H9 (cell line): ENCODE measurements around the gene ROBO4. TPM values are rescaled to one million over a fixed set of nuclear protein-coding genes. Genes with fewer than 3 reads are reported as not detected.

ENCODE experiments used
- DNase-seq: peaks from one replicate; pipeline ENCODE4 v3.0.0-alpha.2; 2017
- H2AFZ ChIP-seq: one replicate; pipeline ENCODE4 v1.6.1; 2013; ENCODE audit warnings: mild to moderate bottlenecking, low read length, control low read depth, moderate library complexity
- H2AK5ac ChIP-seq: 2 replicates; pipeline ENCODE4 v1.6.1; 2013; ENCODE audit warnings: low read length, control low read depth, mixed read lengths; ENCODE audit not compliant: insufficient read length
- H2BK120ac ChIP-seq: one replicate; pipeline ENCODE4 v1.6.1; 2013; ENCODE audit warnings: low read depth, mild to moderate bottlenecking, low read length, control low read depth, inconsistent platforms; ENCODE audit not compliant: poor library complexity, severe bottlenecking
- H2BK12ac ChIP-seq: 2 replicates; pipeline ENCODE4 v1.6.1; 2013; ENCODE audit warnings: low read length, control low read depth, mixed read lengths, low read depth; ENCODE audit not compliant: insufficient read length
- H2BK15ac ChIP-seq: 2 replicates; pipeline ENCODE4 v1.6.1; 2013; ENCODE audit warnings: low read depth, low read length, control low read depth
- H2BK20ac ChIP-seq: one replicate; pipeline ENCODE4 v1.6.1; 2013; ENCODE audit warnings: low read depth, mild to moderate bottlenecking, low read length, control low read depth, inconsistent platforms; ENCODE audit not compliant: poor library complexity, severe bottlenecking
- H2BK5ac ChIP-seq: 2 replicates; pipeline ENCODE4 v1.6.1; 2013; ENCODE audit warnings: low read length, control low read depth, mixed read lengths; ENCODE audit not compliant: insufficient read length
- H3K14ac ChIP-seq: 2 replicates; pipeline ENCODE4 v1.6.1; 2013; ENCODE audit warnings: low read length, control low read depth; ENCODE audit not compliant: insufficient read depth
- H3K18ac ChIP-seq: 2 replicates; pipeline ENCODE4 v1.6.1; 2013; ENCODE audit warnings: low read depth, mild to moderate bottlenecking, mixed read lengths, low read length, control low read depth; ENCODE audit not compliant: insufficient read length
- H3K23ac ChIP-seq: 2 replicates; pipeline ENCODE4 v1.6.1; 2013; ENCODE audit warnings: low read length, control low read depth, mixed read lengths, low read depth; ENCODE audit not compliant: insufficient read length
- H3K23me2 ChIP-seq: 2 replicates; pipeline ENCODE4 v1.6.1; 2013; ENCODE audit warnings: low read depth, mild to moderate bottlenecking, mixed read lengths, low read length, control low read depth; ENCODE audit not compliant: insufficient read length, poor library complexity, severe bottlenecking
- H3K27ac ChIP-seq: 2 replicates; pipeline ENCODE4 v1.5.1; 2013; ENCODE audit warnings: low read length, control low read depth, mixed read lengths, low read depth; ENCODE audit not compliant: insufficient read length
- H3K27me3 ChIP-seq: 2 replicates; pipeline ENCODE4 v1.6.1; 2013; ENCODE audit warnings: low read length, control low read depth, inconsistent platforms; ENCODE audit not compliant: insufficient read depth
- H3K4ac ChIP-seq: 2 replicates; pipeline ENCODE4 v1.6.1; 2013; ENCODE audit warnings: low read depth, mild to moderate bottlenecking, control low read depth, inconsistent platforms, low read length, moderate library complexity
- H3K4me1 ChIP-seq: 2 replicates; pipeline ENCODE4 v1.6.1; 2013; ENCODE audit warnings: low read length, control low read depth, inconsistent platforms; ENCODE audit not compliant: insufficient read depth
- H3K4me2 ChIP-seq: 2 replicates; pipeline ENCODE4 v1.6.1; 2013; ENCODE audit warnings: low read length, control low read depth, mixed read lengths; ENCODE audit not compliant: insufficient read length, insufficient read depth
- H3K56ac ChIP-seq: 2 replicates; pipeline ENCODE4 v1.6.1; 2013; ENCODE audit warnings: low read depth, mild to moderate bottlenecking, mixed read lengths, low read length, control low read depth; ENCODE audit not compliant: insufficient read length
- H3K79me1 ChIP-seq: 2 replicates; pipeline ENCODE4 v1.6.1; 2013; ENCODE audit warnings: low read depth, mild to moderate bottlenecking, moderate library complexity, low read length, control low read depth, inconsistent platforms; ENCODE audit not compliant: insufficient read depth, poor library complexity, severe bottlenecking
- H3K79me2 ChIP-seq: 2 replicates; pipeline ENCODE4 v1.6.1; 2013; ENCODE audit warnings: low read length, control low read depth, inconsistent platforms; ENCODE audit not compliant: insufficient read depth
- H3K9ac ChIP-seq: 2 replicates; pipeline ENCODE4 v1.6.1; 2013; ENCODE audit warnings: low read length, control low read depth, mixed read lengths; ENCODE audit not compliant: insufficient read length; ENCODE audit errors: extremely low read depth
- H3K9me3 ChIP-seq: one replicate; pipeline ENCODE4 v1.6.1; 2013; ENCODE audit warnings: low read depth, low read length, inconsistent platforms; ENCODE audit not compliant: control insufficient read depth
- H3T11ph ChIP-seq: one replicate; pipeline ENCODE4 v1.6.1; 2013; ENCODE audit warnings: mild to moderate bottlenecking, low read length, control low read depth, inconsistent platforms
- H4K20me1 ChIP-seq: one replicate; pipeline ENCODE4 v1.6.1; 2013; ENCODE audit not compliant: control insufficient read depth, insufficient read length, insufficient read depth
- H4K5ac ChIP-seq: 2 replicates; pipeline ENCODE4 v1.6.1; 2013; ENCODE audit warnings: low read depth, mild to moderate bottlenecking, mixed read lengths, low read length, control low read depth; ENCODE audit not compliant: insufficient read length
- H4K8ac ChIP-seq: replicated peaks from 2 replicates; pipeline ENCODE4 v1.6.1; 2013; ENCODE audit warnings: low read length, control low read depth, mixed read lengths, low read depth; ENCODE audit not compliant: insufficient read length
- H4K91ac ChIP-seq: 2 replicates; pipeline ENCODE4 v1.6.1; 2013; ENCODE audit warnings: low read depth, mild to moderate bottlenecking, moderate library complexity, mixed read lengths, low read length, control low read depth; ENCODE audit not compliant: insufficient read length
- H3K27ac Mint-ChIP-seq, 3 experiments: 2 replicates in 2 of 3; 3 replicates in 1 of 3; pipeline ENCODE4 v1.8.0; 2020 to 2021; ENCODE audit warnings: mixed read lengths in 3 of 3, mild to moderate bottlenecking in 1 of 3, moderate library complexity in 1 of 3
- H3K27me3 Mint-ChIP-seq: 2 replicates; pipeline ENCODE4 v1.8.0; 2021; ENCODE audit warnings: low read depth, mild to moderate bottlenecking, moderate library complexity, mixed read lengths
- H3K36me3 Mint-ChIP-seq, 3 experiments: 2 replicates in 2 of 3; 3 replicates in 1 of 3; pipeline ENCODE4 v1.8.0; 2020 to 2021; ENCODE audit warnings: low read depth in 3 of 3, mixed read lengths in 3 of 3; ENCODE audit not compliant: insufficient read depth in 1 of 3
- H3K4me1 Mint-ChIP-seq, 2 experiments: 2 replicates each; pipeline ENCODE4 v1.8.0; 2020; ENCODE audit warnings: mixed read lengths in 2 of 2
- H3K4me3 Mint-ChIP-seq, 2 experiments: 2 replicates in 1 of 2; 3 replicates in 1 of 2; pipeline ENCODE4 v1.8.0; 2020 to 2021; ENCODE audit warnings: mild to moderate bottlenecking in 2 of 2, mixed read lengths in 2 of 2, moderate library complexity in 1 of 2
- H3K9me3 Mint-ChIP-seq, 2 experiments: 2 replicates in 1 of 2; 3 replicates in 1 of 2; pipeline ENCODE4 v1.8.0; 2020; ENCODE audit warnings: mild to moderate bottlenecking in 2 of 2, mixed read lengths in 2 of 2, moderate library complexity in 1 of 2
- CTCF ChIP-seq: fragments of 200-600 bp; sonication (generic); conservative IDR thresholded peaks from 3 replicates; pipeline ENCODE4 v1.8.0; 2021; ENCODE audit warnings: antibody characterized with exemption, mild to moderate bottlenecking
- WGBS: extraction: QIAGEN DNeasy Blood & Tissue Kit; methylation state at CpG from one replicate; pipeline ENCODE4 v1.1.7; 2013; ENCODE audit warnings: missing lambda C conversion rate, low lambda C conversion rate, mixed read lengths; ENCODE audit not compliant: insufficient read length; ENCODE audit errors: extremely low coverage; 5-methylcytosine and 5-hydroxymethylcytosine counted together
- total RNA-seq: library from RNA; stranded (reverse); gene quantifications from 2 replicates; pipeline ENCODE4 v1.2.1, GENCODE V29; 2021

ROBO4 gene
- total RNA-seq, 1 experiment from 2014 or later, result not detected

- peak; percentile 76 for DNase-seq
- H3K27me3 ChIP-seq, result peaks cover 9% of the 10 kb centered on the region; the same call in 1 of the 2 replicates
- no peaks in the 10 kb centered on the region; a peak in 2 of 7 replicates for H3K36me3 Mint-ChIP-seq
These were observed 20.6 kb downstream of the ROBO4 start for GRCh38 chr11:124876818-124877630.

More at GRCh38 chr11:124876818-124877630, 20.6 kb downstream of the ROBO4 start:
- H3K18ac ChIP-seq, result no peak overlapping the region
- no peak overlapping the region for H4K5ac ChIP-seq
- Mint-ChIP-seq H3K27ac (peak overlapping the region in 2 of 3 experiments; percentile 91 to 92; a peak in 3 of 7 replicates), H3K4me3 (peak overlapping the region; percentile 82 to 89), H3K9me3 (peaks cover 0 to 3% of the 10 kb centered on the region in 2 experiments; a peak in 1 of 5 replicates), H3K27me3 (peaks cover 42% of the 10 kb centered on the region), H3K4me1 (peaks cover 20 to 28% of the 10 kb centered on the region in 2 experiments)
- H2BK5ac ChIP-seq, result no peak overlapping the region
- H3K79me1 ChIP-seq, result no peaks in the 10 kb centered on the region
- no peak overlapping the region for H4K91ac ChIP-seq
- H3K4me2 ChIP-seq, result peak overlapping the region; percentile 61
- no peak overlapping the region for H3K9ac ChIP-seq
- H4K20me1 ChIP-seq, result no peaks in the 10 kb centered on the region
- H2AFZ ChIP-seq, result no peak overlapping the region
- no peak overlapping the region for H2BK120ac ChIP-seq
- no peaks in the 10 kb centered on the region for H3K4me1 ChIP-seq
- H3T11ph ChIP-seq, result no peak overlapping the region
- H3K9me3 ChIP-seq, result no peaks in the 10 kb centered on the region
- no peak overlapping the region for H3K23ac ChIP-seq
- H3K56ac ChIP-seq, result no peak overlapping the region
- H2AK5ac ChIP-seq, result no peak overlapping the region
- H2BK15ac ChIP-seq, result no peak overlapping the region
- WGBS, result no CpG with 5 or more reads among the region's 30 CpGs
- H3K14ac ChIP-seq, result peak overlapping the region; percentile 17; the same call in 1 of the 2 replicates
- H3K23me2 ChIP-seq, result peaks cover 6% of the 10 kb centered on the region
- no peak overlapping the region for H4K8ac ChIP-seq
- H2BK20ac ChIP-seq, result no peak overlapping the region
- no peak overlapping the region for H3K4ac ChIP-seq
- no peaks in the 10 kb centered on the region for H3K79me2 ChIP-seq
- no peak for TF ChIP-seq CTCF
- H2BK12ac ChIP-seq, result no peak overlapping the region
- H3K27ac ChIP-seq, result no peak overlapping the region
